Stimulated activated CD4-positive, alpha-beta T cell treated with anti-CD3 and anti-CD28 coated beads, Interleukin-15, amount 100 ng/mL, for 48 hours (primary cell): ENCODE data around the gene CSPG4.

Experiments used
- DNase-seq, 2 donors: peaks; one replicate each; pipeline ENCODE4 v3.0.0-alpha.2; 2020; ENCODE audit warnings: low read depth in 2 of 2

Gene CSPG4

GRCh38 chr15:75671730-75672602 lies 40.7 kb downstream of the CSPG4 start:
- DNase-seq: no peak

GRCh38 chr15:75669879-75670212 lies 42.8 kb downstream of the CSPG4 start:
- no peak for DNase-seq

GRCh38 chr15:75669191-75669878 lies 43.3 kb downstream of the CSPG4 start:
- no peak for DNase-seq

GRCh38 chr15:75666823-75667501 lies 45.7 kb downstream of the CSPG4 start:
- DNase-seq: no peak

GRCh38 chr15:75663931-75664421 lies 48.7 kb downstream of the CSPG4 start:
- no peak for DNase-seq

GRCh38 chr15:75662823-75663519 lies 49.7 kb downstream of the CSPG4 start:
- no peak for DNase-seq

- DNase-seq: no peak
Observed at GRCh38 chr15:75661756-75662140, 50.9 kb downstream of the CSPG4 start.

- no peak for DNase-seq
Observed at GRCh38 chr15:75661100-75661755, 51.4 kb downstream of the CSPG4 start.

- DNase-seq: no peak
Observed at GRCh38 chr15:75659928-75660645, 52.6 kb downstream of the CSPG4 start.

- no peak for DNase-seq
Observed at GRCh38 chr15:75659141-75659771, 53.4 kb downstream of the CSPG4 start.

- no peak for DNase-seq
Observed at GRCh38 chr15:75656813-75657212, 55.8 kb downstream of the CSPG4 start.

- DNase-seq: no peak
Observed at GRCh38 chr15:75656331-75656730, 56.3 kb downstream of the CSPG4 start.

- DNase-seq: no peak
Observed at GRCh38 chr15:75655931-75656330, 56.7 kb downstream of the CSPG4 start.

- no peak for DNase-seq
Observed at GRCh38 chr15:75654201-75654907, 58.3 kb downstream of the CSPG4 start.

GRCh38 chr15:75653347-75653913 lies 59.2 kb downstream of the CSPG4 start:
- DNase-seq: no peak

- DNase-seq: no peak
Observed at GRCh38 chr15:75651810-75652543, 60.7 kb downstream of the CSPG4 start.

GRCh38 chr15:75650908-75651809 lies 61.5 kb downstream of the CSPG4 start:
- DNase-seq: no peak
